Pancreas (tissue), 10 donors: ENCODE measurements around the gene DPF3. TPM values are rescaled to one million over a fixed set of nuclear protein-coding genes. Genes with fewer than 3 reads are reported as not detected.

ENCODE experiments used
- ATAC-seq, 4 donors: fragments of 200-7000 bp; cut with Tn5 transposase; one replicate each; pipeline versions ENCODE4 v1.8.0 to v1.9.1; 2020; ENCODE audit warnings: mild to moderate bottlenecking in 4 of 4, moderate library complexity in 4 of 4
- DNase-seq, 6 donors: peaks; one replicate each; pipeline ENCODE4 v3.0.0-alpha.2; 2020
- FAIRE-seq: peaks from 2 replicates; lab custom pipeline; 2012; peaks lifted over from hg19 to GRCh38; lab: Jason Lieb, UNC
- H3K27ac ChIP-seq, 4 donors: fragments of 200-600 bp; sonication (generic); 1 replicate in 3 of 4; 2 replicates in 1 of 4; pipeline versions ENCODE4 v1.5.0 to v1.8.0; 2020
- H3K27me3 ChIP-seq, 4 donors: fragments of 200-600 bp; one replicate each; pipeline ENCODE4 v1.8.0; 2021
- H3K36me3 ChIP-seq, 3 donors: fragments of 200-600 bp; sonication (generic) in 1 of 3; one replicate each; pipeline versions ENCODE4 v1.5.0 to v1.8.0; 2020 to 2021
- H3K4me1 ChIP-seq, 3 donors: fragments of 200-600 bp; one replicate each; pipeline ENCODE4 v1.8.0; 2021
- H3K4me3 ChIP-seq, 4 donors: fragments of 200-600 bp; sonication (generic) in 2 of 4; one replicate each; pipeline versions ENCODE4 v1.5.0 to v1.8.0; 2020 to 2021
- H3K9me3 ChIP-seq, 4 donors: fragments of 200-600 bp; one replicate each; pipeline ENCODE4 v1.8.0; 2021
- WGBS, 2 donors: extraction: QIAGEN DNeasy Blood & Tissue Kit; methylation state at CpG; one replicate each; pipeline ENCODE4 v1.1.7; 2013; 5-methylcytosine and 5-hydroxymethylcytosine counted together
- intact Hi-C, 3 donors: fragments of 100-400 bp; cut with DNase I; formaldehyde crosslinking; loops; one replicate each; pipeline versions ENCODE4 v1.11.1 to v1.14.2; 2022
- polyA plus RNA-seq, 2 donors: library from polyadenylated mRNA; stranded (reverse); fragments of 200-250 nt; gene quantifications; one replicate each; pipeline ENCODE4 v1.2.3, GENCODE V29; 2013
- total RNA-seq, 6 donors: library from RNA; stranded (reverse); fragmentation: NEBNext Ultra II Directional in 4 of 6; extraction: Animal tissue kit (Norgen Biotek cat#: 25700) in 4 of 6; gene quantifications; one replicate each; pipeline versions ENCODE4 v1.2.1 to v1.2.4, GENCODE V29; 2021 to 2023
- TF ChIP-seq, protein P1 (sequence below), 4 donors: fragments of 200-600 bp; sonication (generic) in 3 of 4; IDR thresholded peaks; one replicate each; pipeline versions ENCODE4 v1.5.0 to v1.8.0; 2021; ENCODE audit warnings: antibody characterized with exemption in 4 of 4
- donor health status: healthy with polysubstance abuse.
- donor health status: DM: no; HTN: no; CAD: no; lungs with moderate emphysema.
- donor health status: DM: no; HTN: no; CAD: no.
- donor health status: control.
- donor health status: control.
- donor health status: Bipolar disorder and iron deficiency.
- donor health status: DM: yes; HTN: yes; CAD: no.
- donor health status: DM: no; HTN: no; CAD: no.
- donor health status: DM: no; HTN: no; CAD: no.
- donor health status: DM: yes; HTN: yes; CAD: no.

Gene DPF3
- total and polyA plus RNA-seq, 8 donors: 0.14 to 1.3 (median 0.86) TPM

GRCh38 chr14:72808564-72808963 lies 85.3 kb downstream of the DPF3 start:
- Histone ChIP-seq H3K27ac (no peak overlapping the region), H3K9me3 (no peaks in the 10 kb centered on the region), H3K4me3 (no peak overlapping the region), H3K36me3 (no peaks in the 10 kb centered on the region), H3K4me1 (no peaks in the 10 kb centered on the region), H3K27me3 (no peaks in the 10 kb centered on the region)
- no peak for DNase-seq
- 84 to 85% methylated on average over 4 of the region's 4 CpGs for WGBS, 2 donors
- no peak for FAIRE-seq
- TF ChIP-seq, protein P1, sequence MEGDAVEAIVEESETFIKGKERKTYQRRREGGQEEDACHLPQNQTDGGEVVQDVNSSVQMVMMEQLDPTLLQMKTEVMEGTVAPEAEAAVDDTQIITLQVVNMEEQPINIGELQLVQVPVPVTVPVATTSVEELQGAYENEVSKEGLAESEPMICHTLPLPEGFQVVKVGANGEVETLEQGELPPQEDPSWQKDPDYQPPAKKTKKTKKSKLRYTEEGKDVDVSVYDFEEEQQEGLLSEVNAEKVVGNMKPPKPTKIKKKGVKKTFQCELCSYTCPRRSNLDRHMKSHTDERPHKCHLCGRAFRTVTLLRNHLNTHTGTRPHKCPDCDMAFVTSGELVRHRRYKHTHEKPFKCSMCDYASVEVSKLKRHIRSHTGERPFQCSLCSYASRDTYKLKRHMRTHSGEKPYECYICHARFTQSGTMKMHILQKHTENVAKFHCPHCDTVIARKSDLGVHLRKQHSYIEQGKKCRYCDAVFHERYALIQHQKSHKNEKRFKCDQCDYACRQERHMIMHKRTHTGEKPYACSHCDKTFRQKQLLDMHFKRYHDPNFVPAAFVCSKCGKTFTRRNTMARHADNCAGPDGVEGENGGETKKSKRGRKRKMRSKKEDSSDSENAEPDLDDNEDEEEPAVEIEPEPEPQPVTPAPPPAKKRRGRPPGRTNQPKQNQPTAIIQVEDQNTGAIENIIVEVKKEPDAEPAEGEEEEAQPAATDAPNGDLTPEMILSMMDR (IDR thresholded peaks at IDR 0.05): no peak
- intact Hi-C loops: no loop called here
- ATAC-seq: no peak

GRCh38 chr14:72802588-72802946 lies 91.3 kb downstream of the DPF3 start:
- 92 to 93% methylated on average over 3 of the region's 3 CpGs for WGBS, 2 donors
- Histone ChIP-seq H3K4me1 (no peaks in the 10 kb centered on the region), H3K4me3 (no peak overlapping the region), H3K36me3 (no peaks in the 10 kb centered on the region), H3K27ac (no peak overlapping the region), H3K9me3 (no peaks in the 10 kb centered on the region), H3K27me3 (no peaks in the 10 kb centered on the region)
- ATAC-seq: no peak
- intact Hi-C loops: no loop called here
- no peak for DNase-seq
- FAIRE-seq: no peak
- TF ChIP-seq, protein P1 (IDR thresholded peaks at IDR 0.05): no peak

DNA sequence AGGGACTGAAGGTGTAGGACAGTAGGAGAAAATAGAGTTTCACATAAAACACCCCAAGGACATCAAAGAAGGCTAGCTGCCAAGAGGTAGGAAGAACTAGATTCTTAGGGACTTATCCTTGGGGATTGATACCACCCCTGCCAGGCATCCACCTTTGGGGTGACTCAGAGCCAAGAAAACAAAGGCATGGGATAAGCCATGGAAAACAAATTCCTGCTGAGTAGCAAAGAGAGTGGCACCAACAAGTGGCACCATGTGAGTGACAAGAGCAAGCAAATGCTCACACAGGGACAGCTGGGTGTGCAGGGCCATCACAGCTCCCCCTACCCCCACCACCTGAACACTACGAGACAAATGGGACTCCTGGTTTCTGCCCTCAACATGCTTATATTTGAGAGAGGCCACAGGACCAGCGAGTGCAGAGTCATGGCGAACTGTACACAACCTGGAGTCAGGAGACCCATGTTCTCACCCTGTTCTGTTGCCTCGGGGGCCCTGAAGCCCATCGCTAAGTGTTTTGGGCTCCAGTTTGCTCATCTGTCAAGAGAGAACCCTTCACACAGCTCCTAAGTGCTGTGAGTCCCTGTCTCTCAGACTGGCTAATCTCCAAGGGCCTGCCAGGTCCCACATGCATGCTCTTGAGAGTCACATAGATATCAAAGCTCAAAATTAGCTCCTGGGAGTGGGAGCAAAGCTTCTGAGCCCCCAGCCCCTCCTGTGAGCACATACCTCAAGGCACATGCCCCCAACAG lies 91.9 kb downstream of the DPF3 start:
- no peaks in the 10 kb centered on the region for H3K27me3 ChIP-seq
- intact Hi-C loops: no loop called here
- DNase-seq (no peak), FAIRE-seq (no peak), ATAC-seq (no peak)
- H3K9me3 ChIP-seq: no peaks in the 10 kb centered on the region
- H3K36me3 ChIP-seq: no peaks in the 10 kb centered on the region
- H3K4me3 ChIP-seq: no peak overlapping the region
- H3K4me1 ChIP-seq: no peaks in the 10 kb centered on the region
- TF ChIP-seq, protein P1 (IDR thresholded peaks at IDR 0.05): no peak
- no peak overlapping the region for H3K27ac ChIP-seq
- 86 to 92% methylated on average over 5 of the region's 5 CpGs for WGBS, 2 donors

- WGBS, 2 donors: 77 to 80% methylated on average over 4 of the region's 4 CpGs
- no peaks in the 10 kb centered on the region for H3K4me1 ChIP-seq
- H3K27me3 ChIP-seq: no peaks in the 10 kb centered on the region
- H3K36me3 ChIP-seq: no peaks in the 10 kb centered on the region
- intact Hi-C loops: no loop called here
- DNase-seq (no peak), ATAC-seq (peak in 1 of 4 donors; percentile 38), FAIRE-seq (no peak)
- H3K9me3 ChIP-seq: no peaks in the 10 kb centered on the region
- TF ChIP-seq, protein P1 (IDR thresholded peaks at IDR 0.05): no peak
- no peak overlapping the region for H3K4me3 ChIP-seq
- no peak overlapping the region for H3K27ac ChIP-seq
Observed at GRCh38 chr14:72801381-72801812, 92.5 kb downstream of the DPF3 start.

DNA sequence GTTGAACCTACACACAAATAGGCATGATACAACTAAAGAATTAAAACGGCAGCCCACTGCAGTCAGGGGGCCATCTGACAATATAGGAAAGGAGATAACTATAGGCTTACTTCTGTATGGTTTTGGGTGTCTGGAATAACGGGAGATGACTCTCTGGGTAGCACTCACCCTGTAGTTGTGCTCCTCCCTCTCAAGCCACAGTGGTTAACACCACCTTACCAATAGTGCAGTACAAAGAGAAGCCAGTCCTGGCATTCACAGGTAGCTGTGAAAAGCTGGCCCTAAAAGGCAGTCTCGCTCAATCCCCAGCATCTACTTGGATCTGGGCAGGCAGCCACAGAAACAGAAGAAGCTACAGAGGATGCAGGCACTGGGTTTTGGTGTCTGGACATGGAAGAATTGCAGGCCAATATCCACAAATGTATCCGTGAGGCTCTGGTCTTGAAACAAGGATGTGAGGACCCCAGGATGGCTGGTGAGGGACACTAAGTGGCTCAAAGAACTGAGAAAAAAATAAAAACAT lies 93.0 kb downstream of the DPF3 start:
- Histone ChIP-seq H3K27me3 (no peaks in the 10 kb centered on the region), H3K36me3 (no peaks in the 10 kb centered on the region), H3K27ac (no peak overlapping the region), H3K9me3 (no peaks in the 10 kb centered on the region), H3K4me3 (no peak overlapping the region), H3K4me1 (no peaks in the 10 kb centered on the region)
- intact Hi-C loops: no loop called here
- ATAC-seq (no peak), DNase-seq (no peak), FAIRE-seq (no peak)
- TF ChIP-seq, protein P1 (IDR thresholded peaks at IDR 0.05): no peak
- WGBS, 2 donors: 75% methylated on average over 4 of the region's 4 CpGs
